GM10266 (cell line): ENCODE measurements around the gene ITGA2.

Experiments used
- DNase-seq: peaks from one replicate; pipeline ENCODE4 v3.0.0; 2012; ENCODE audit errors: extremely low spot score
- CTCF ChIP-seq: IDR thresholded peaks from 2 replicates; pipeline ENCODE4 v1.5.1; 2012; ENCODE audit warnings: mild to moderate bottlenecking, low read depth; ENCODE audit not compliant: control insufficient read depth, insufficient read depth; ENCODE audit errors: missing control alignments

ITGA2 gene

GRCh38 chr5:52977264-52977897 lies 11.8 kb upstream of the ITGA2 start:
- no peak for DNase-seq
- TF ChIP-seq CTCF: no peak

GRCh38 chr5:52981507-52981906 lies 7.6 kb upstream of the ITGA2 start:
- DNase-seq: no peak

GRCh38 chr5:52983731-52984636 lies 5.2 kb upstream of the ITGA2 start:
- no peak for DNase-seq
- TF ChIP-seq CTCF: no peak

More at GRCh38 chr5:52981507-52981906, 7.6 kb upstream of the ITGA2 start:
- TF ChIP-seq CTCF: no peak

- no peak for DNase-seq
- TF ChIP-seq CTCF: no peak
These were observed 3.8 kb upstream of the ITGA2 start for GRCh38 chr5:52985306-52985705.

- no peak for TF ChIP-seq CTCF
- DNase-seq: no peak
These were observed 1.3 kb upstream of the ITGA2 start for GRCh38 chr5:52987711-52988331.

- no peak for TF ChIP-seq CTCF
- DNase-seq: no peak
These were observed 672 bp upstream of the ITGA2 start for GRCh38 chr5:52988335-52989024.
